OCI-LY3 (cell line): ENCODE measurements around the gene FAF2.

ENCODE experiments used
- EZH2phosphoT487 ChIP-seq: fragments of 200-600 bp; shearing (Covaris generic); IDR thresholded peaks from 2 replicates; pipeline ENCODE4 v1.6.1; 2018; ENCODE audit warnings: antibody characterized with exemption, mixed run types, low read depth
- TF ChIP-seq, protein P1 (sequence below): fragments of 200-600, 300-600 bp; sonication (generic); IDR thresholded peaks from 2 replicates; pipeline ENCODE4 v1.5.1; 2014; ENCODE audit warnings: antibody characterized with exemption, low read length, low read depth

DNA sequence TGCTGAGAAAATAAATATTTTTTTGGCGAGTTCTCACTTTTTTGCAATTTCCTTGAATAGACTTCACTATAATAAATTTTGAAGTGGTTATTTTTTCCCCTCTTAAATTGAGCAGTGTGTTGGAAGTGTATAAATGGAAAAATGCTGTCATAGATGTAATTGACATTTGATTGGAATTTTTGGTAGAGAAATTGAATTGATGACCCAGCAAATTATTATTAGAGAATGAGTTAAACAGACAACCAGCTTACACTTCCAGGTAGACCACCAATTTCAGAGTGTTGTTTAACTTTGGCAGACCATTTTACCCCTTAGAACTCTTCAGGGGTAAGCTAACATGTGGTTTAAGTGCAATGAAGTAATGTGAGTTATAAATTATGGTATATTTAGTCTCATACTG is 1.9 kb downstream of the FAF2 start:
- TF ChIP-seq, protein P1, sequence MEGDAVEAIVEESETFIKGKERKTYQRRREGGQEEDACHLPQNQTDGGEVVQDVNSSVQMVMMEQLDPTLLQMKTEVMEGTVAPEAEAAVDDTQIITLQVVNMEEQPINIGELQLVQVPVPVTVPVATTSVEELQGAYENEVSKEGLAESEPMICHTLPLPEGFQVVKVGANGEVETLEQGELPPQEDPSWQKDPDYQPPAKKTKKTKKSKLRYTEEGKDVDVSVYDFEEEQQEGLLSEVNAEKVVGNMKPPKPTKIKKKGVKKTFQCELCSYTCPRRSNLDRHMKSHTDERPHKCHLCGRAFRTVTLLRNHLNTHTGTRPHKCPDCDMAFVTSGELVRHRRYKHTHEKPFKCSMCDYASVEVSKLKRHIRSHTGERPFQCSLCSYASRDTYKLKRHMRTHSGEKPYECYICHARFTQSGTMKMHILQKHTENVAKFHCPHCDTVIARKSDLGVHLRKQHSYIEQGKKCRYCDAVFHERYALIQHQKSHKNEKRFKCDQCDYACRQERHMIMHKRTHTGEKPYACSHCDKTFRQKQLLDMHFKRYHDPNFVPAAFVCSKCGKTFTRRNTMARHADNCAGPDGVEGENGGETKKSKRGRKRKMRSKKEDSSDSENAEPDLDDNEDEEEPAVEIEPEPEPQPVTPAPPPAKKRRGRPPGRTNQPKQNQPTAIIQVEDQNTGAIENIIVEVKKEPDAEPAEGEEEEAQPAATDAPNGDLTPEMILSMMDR = no peak
- no peak for TF ChIP-seq EZH2phosphoT487
